PC-9 (cell line): ENCODE results near the gene SGMS1.

ENCODE experiments used
- EZH2 ChIP-seq: fragments of 200-600 bp; sonication (generic); IDR thresholded peaks from 2 replicates; pipeline ENCODE4 v1.8.0; 2017; ENCODE audit warnings: antibody characterized with exemption, low read depth
- TF ChIP-seq, protein P1 (sequence below): fragments of 200-600 bp; sonication (generic); conservative IDR thresholded peaks from 2 replicates; pipeline ENCODE4 v1.6.1; 2017; ENCODE audit warnings: mixed run types, antibody characterized with exemption, mild to moderate bottlenecking, moderate library complexity

DNA sequence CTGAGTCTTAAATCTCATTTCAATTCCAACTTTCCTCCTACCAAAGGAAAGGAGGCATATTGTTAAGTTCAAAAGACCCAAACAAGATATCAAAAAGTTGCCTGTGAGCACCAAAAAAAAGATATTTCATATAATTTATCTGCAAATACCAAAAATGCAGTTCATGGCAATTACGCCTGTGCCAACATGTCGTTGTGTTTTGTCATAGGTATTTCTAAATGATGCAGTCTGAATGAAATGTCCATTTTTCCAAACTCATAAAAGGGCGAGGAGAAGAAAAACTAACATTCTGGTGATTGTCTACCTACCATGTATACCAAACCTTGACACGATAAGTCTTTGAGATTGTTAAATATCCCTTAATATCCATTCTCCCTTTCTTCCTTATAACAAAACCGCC lies 109.8 kb downstream of the SGMS1 start:
- TF ChIP-seq, protein P1, sequence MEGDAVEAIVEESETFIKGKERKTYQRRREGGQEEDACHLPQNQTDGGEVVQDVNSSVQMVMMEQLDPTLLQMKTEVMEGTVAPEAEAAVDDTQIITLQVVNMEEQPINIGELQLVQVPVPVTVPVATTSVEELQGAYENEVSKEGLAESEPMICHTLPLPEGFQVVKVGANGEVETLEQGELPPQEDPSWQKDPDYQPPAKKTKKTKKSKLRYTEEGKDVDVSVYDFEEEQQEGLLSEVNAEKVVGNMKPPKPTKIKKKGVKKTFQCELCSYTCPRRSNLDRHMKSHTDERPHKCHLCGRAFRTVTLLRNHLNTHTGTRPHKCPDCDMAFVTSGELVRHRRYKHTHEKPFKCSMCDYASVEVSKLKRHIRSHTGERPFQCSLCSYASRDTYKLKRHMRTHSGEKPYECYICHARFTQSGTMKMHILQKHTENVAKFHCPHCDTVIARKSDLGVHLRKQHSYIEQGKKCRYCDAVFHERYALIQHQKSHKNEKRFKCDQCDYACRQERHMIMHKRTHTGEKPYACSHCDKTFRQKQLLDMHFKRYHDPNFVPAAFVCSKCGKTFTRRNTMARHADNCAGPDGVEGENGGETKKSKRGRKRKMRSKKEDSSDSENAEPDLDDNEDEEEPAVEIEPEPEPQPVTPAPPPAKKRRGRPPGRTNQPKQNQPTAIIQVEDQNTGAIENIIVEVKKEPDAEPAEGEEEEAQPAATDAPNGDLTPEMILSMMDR: no peak
- no peak for TF ChIP-seq EZH2
